ENCODE measurements around the gene CTCF. TPM values are rescaled to one million over a fixed set of nuclear protein-coding genes. Genes with fewer than 3 reads are reported as not detected.

The CTCF gene
- total and polyA plus RNA-seq, 12 donors, result 11.9 to 31.0 (median 23.8) TPM

DNA sequence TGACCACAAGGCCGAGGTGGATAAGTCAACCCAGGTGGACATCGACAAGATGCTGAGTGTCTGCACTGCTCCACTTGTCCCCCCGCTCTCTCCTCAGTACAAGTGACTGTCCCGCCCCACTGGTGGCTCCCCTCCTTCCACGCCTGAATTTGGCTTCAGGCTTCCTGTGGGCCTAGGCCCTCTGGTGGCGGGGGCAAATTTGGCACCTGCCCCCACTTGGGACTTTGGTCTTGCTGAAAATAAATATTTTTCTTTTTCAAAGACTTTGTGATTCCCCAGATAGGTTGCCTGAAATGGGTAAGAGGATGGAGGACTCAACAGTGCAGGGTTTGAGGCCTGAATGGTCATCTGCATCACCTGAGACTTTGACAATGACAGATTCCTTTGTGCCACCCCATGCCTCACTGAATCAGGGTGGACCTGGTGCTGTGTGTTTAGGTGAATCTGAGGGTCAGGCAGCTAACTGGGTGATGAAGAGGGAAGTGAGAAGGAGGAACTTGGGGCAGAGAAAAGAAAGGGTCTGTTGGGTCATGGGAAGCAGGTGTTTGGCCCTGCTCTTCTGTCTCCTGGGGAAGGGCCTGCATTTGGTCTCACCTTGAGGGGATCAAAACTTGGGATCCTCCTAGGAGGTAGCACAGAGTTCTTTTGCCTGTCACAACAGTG, 106.3 kb downstream of the CTCF start:
- Histone ChIP-seq H3K27ac (peak overlapping the region in 5 of 10 donors; percentile 92 to 98 (median 95)), H3K36me3 (peaks cover 0 to 14% (median 0%) of the 10 kb centered on the region in 9 donors), H3K4me1 (peaks cover 13 to 53% (median 38%) of the 10 kb centered on the region in 9 donors), H3K4me3 (no peak overlapping the region), H3K27me3 (no peaks in the 10 kb centered on the region), H3K9me3 (no peaks in the 10 kb centered on the region)
- intact Hi-C loops (cut with DNase I), result loop anchor here in 7 of 10 donors (1.0 to 10.0 kb wide), 6 partner anchors 106 to 174 kb away; partner anchors contain the start of genes CTCF (in 2 of the 7), RANBP10 (in 1 of the 7) and TSNAXIP1 (in 1 of the 7)
- peak in 1 of 2 donors; percentile 15 for DNase-seq
- no peak for ATAC-seq
- WGBS, 2 donors, result 86% methylated on average over 6 of the region's 6 CpGs
- no peak for TF ChIP-seq CTCF (IDR thresholded peaks at IDR 0.05)

DNA sequence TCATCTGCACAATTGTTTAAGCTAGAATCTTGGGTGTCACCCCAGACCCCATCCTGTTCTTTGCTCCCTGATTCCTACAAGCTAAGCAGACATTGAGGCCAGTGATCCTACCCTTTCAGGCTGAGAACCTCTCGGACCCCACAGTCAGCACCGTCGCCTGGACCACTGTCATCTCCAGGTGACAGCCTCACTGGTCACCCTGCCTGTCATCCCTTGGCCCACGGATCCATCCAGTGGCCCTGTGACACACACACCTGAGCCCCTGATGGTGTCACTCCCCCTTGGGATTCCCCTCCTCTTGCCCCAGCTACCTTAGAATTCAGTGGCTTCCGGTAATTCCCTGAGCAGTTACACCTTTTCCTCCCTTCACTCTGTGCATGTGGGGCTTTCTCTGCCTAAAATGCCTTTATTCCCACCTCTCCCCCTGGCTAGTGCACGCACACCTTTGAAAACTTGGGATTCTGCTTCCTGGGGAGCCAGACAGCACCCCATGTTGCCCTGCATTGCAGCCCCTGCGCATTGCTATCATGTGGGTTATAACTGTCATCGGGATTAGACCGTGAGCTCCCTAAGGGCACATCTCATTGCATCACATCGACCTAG, 107.3 kb downstream of the CTCF start:
- H3K4me3 ChIP-seq, result no peak overlapping the region
- H3K4me1 ChIP-seq, result peaks cover 21 to 62% (median 48%) of the 10 kb centered on the region in 9 donors
- intact Hi-C loops (cut with DNase I), result loop anchor here (2.0 to 10.0 kb wide), 20 partner anchors 48 to 395 kb away; partner anchors contain the start of genes RANBP10 (in 7 of the 10), TSNAXIP1 (in 7 of the 10), CTCF (in 2 of the 10) and CENPT (in 1 of the 10)
- peaks cover 0 to 5% (median 0%) of the 10 kb centered on the region in 9 donors for H3K36me3 ChIP-seq
- H3K27me3 ChIP-seq, result no peaks in the 10 kb centered on the region
- no peak for ATAC-seq
- WGBS, 2 donors, result 90% methylated on average over 10 of the region's 10 CpGs
- no peak for DNase-seq
- no peak for TF ChIP-seq CTCF (IDR thresholded peaks at IDR 0.05)
- no peak overlapping the region for H3K27ac ChIP-seq
- H3K9me3 ChIP-seq, result no peaks in the 10 kb centered on the region

DNA sequence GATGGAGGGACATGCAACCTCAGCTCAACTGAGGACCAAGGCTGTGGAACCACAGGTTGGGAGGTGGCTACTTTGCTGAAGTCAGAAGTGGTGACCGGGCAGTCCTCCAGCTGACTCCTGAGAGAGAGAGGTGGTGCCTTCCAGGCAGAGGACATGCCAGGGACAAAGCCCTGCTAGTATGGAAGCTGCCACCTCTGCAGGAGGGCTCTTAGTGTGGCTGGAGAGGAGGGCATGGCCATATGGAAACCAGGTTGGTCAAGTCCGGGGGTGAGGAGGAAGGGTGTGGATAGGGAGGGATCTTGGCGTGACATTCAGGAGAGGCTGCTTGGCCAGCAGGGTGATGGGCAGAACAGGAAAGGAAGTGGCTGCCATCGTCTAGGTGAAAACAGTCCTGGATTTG, 110.0 kb downstream of the CTCF start:
- DNase-seq (peak in 1 of 2 donors; percentile 37), ATAC-seq (no peak)
- H3K9me3 ChIP-seq, result no peaks in the 10 kb centered on the region
- intact Hi-C loops (cut with DNase I), result loop anchor here (2.0 to 10.0 kb wide), 18 partner anchors 45 to 392 kb away; partner anchors contain the start of genes RANBP10 (in 6 of the 10), TSNAXIP1 (in 6 of the 10), CENPT (in 1 of the 10) and CTRL (in 1 of the 10)
- H3K4me3 ChIP-seq, result no peak overlapping the region
- peaks cover 18 to 57% (median 38%) of the 10 kb centered on the region in 9 donors for H3K4me1 ChIP-seq
- WGBS, 2 donors, result 25 to 27% methylated on average over 4 of the region's 4 CpGs
- TF ChIP-seq CTCF (IDR thresholded peaks at IDR 0.05), result no peak
- peak overlapping the region in 5 of 10 donors; percentile 14 to 89 (median 80) for H3K27ac ChIP-seq
- peaks cover 0 to 9% (median 0%) of the 10 kb centered on the region in 9 donors for H3K36me3 ChIP-seq
- no peaks in the 10 kb centered on the region for H3K27me3 ChIP-seq
